MM.1S (cell line): ENCODE results near the gene MEF2C.

Source experiments
- DNase-seq: peaks from one replicate; pipeline ENCODE4 v3.0.0-alpha.2; 2015
- H2AFZ ChIP-seq: fragments of 300-600 bp; sonication (generic); 2 replicates; pipeline ENCODE4 v1.6.0; 2016; ENCODE audit warnings: antibody characterized with exemption, low read length
- H3F3A ChIP-seq: fragments of 300-600 bp; sonication (generic); 2 replicates; pipeline ENCODE4 v1.6.1; 2016; ENCODE audit warnings: mild to moderate bottlenecking, antibody characterized with exemption, low read length, moderate library complexity, mixed read lengths; ENCODE audit not compliant: insufficient read depth
- H3K27ac ChIP-seq: fragments of 300-600 bp; sonication (generic); 2 replicates; pipeline ENCODE4 v1.5.1; 2016; ENCODE audit warnings: mild to moderate bottlenecking, low read length
- H3K27me3 ChIP-seq: fragments of 300-600 bp; sonication (generic); replicated peaks from 2 replicates; pipeline ENCODE4 v1.6.0; 2016; ENCODE audit warnings: low read length; ENCODE audit not compliant: insufficient read depth
- H3K36me3 ChIP-seq: fragments of 300-600 bp; sonication (generic); replicated peaks from 2 replicates; pipeline ENCODE4 v1.6.1; 2016; ENCODE audit warnings: mild to moderate bottlenecking, low read length, mixed read lengths; ENCODE audit not compliant: insufficient read depth
- H3K4me1 ChIP-seq: fragments of 300-600 bp; sonication (generic); 2 replicates; pipeline ENCODE4 v1.6.1; 2016; ENCODE audit warnings: low read length, mixed read lengths
- H3K4me2 ChIP-seq: fragments of 300-600 bp; sonication (generic); 2 replicates; pipeline ENCODE4 v1.6.0; 2016; ENCODE audit warnings: low read depth, low read length
- H3K4me3 ChIP-seq: fragments of 300-600 bp; sonication (generic); 2 replicates; pipeline ENCODE4 v1.5.1; 2016; ENCODE audit warnings: low read length, mixed read lengths
- H3K79me2 ChIP-seq: fragments of 300-600 bp; sonication (generic); 2 replicates; pipeline ENCODE4 v1.6.1; 2016; ENCODE audit warnings: mixed run types, low read length, mixed read lengths
- H3K9ac ChIP-seq: fragments of 300-600 bp; sonication (generic); 2 replicates; pipeline ENCODE4 v1.6.1; 2016; ENCODE audit warnings: low read length, mixed read lengths
- H3K9me2 ChIP-seq: fragments of 300-600 bp; sonication (generic); replicated peaks from 2 replicates; pipeline ENCODE4 v1.6.1; 2016; ENCODE audit warnings: mild to moderate bottlenecking, low read length, mixed read lengths; ENCODE audit not compliant: insufficient read depth
- H3K9me3 ChIP-seq: fragments of 300-600 bp; sonication (generic); replicated peaks from 2 replicates; pipeline ENCODE4 v1.6.1; 2016; ENCODE audit warnings: mild to moderate bottlenecking, low read length, mixed read lengths; ENCODE audit not compliant: insufficient read depth
- H4K20me1 ChIP-seq: fragments of 300-600 bp; sonication (generic); 2 replicates; pipeline ENCODE4 v1.6.1; 2016; ENCODE audit warnings: mild to moderate bottlenecking, low read length, moderate library complexity, mixed read lengths; ENCODE audit not compliant: insufficient read depth
- EZH2 ChIP-seq: fragments of 300-600 bp; sonication (generic); optimal IDR thresholded peaks from 2 replicates; pipeline ENCODE3; 2017; ENCODE audit warnings: low read depth, mild to moderate bottlenecking, antibody characterized with exemption, low read length, mixed read lengths
- EZH2phosphoT487 ChIP-seq: fragments of 300-600 bp; sonication (generic); IDR thresholded peaks from 2 replicates; pipeline ENCODE4 v1.6.1; 2018; ENCODE audit warnings: antibody characterized with exemption, low read length
- TF ChIP-seq, protein P1 (sequence below): fragments of 300-600 bp; sonication (generic); IDR thresholded peaks from 2 replicates; pipeline ENCODE4 v1.5.1; 2016; ENCODE audit warnings: antibody characterized with exemption, low read length, mixed read lengths

MEF2C gene

DNA sequence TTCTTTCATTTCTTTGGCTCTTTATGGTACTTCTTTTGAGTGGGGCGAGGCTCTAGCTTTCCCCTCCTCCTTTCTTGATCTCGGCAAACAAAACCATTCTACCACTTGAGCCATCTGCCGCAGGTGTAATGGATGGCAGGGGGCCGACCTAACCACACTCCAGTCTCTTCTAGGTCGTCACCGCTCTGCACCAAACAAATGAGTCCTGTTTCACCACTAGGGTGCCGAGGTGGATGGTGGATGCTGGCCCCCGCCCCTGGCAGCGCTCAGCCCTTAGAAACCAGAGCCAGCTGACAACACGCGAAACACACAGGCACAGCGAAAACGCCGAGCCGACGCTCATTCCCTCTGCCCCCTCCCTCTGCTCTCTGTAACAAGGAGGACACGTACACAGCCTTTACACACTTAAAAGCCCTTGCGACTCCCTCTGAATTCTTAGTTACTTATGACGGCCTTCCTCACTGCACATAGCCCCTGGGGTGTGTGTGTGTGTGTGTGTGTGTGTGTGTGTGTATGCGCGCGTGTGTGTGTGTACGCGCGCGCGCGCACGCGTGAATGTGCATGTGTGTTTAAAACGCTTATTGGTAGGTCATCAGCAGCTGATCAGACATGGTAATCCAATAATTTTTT, 199.4 kb downstream of the MEF2C start:
- 0 out of 2 replicates have a peak, but pooled peaks cover 4% of the 10 kb centered on the region for H3K4me1 ChIP-seq
- H2AFZ ChIP-seq, result no peak overlapping the region
- peak overlapping the region; percentile 28; the same call in 1 of the 2 replicates for H3K4me2 ChIP-seq
- H3F3A ChIP-seq, result no peaks in the 10 kb centered on the region
- H3K27ac ChIP-seq, result no peak overlapping the region
- no peaks in the 10 kb centered on the region for H4K20me1 ChIP-seq
- no peaks in the 10 kb centered on the region for H3K9me2 ChIP-seq
- peak; percentile 78 for DNase-seq
- no peaks in the 10 kb centered on the region for H3K36me3 ChIP-seq
- TF ChIP-seq EZH2 (no peak), EZH2phosphoT487 (no peak)
- TF ChIP-seq, protein P1, sequence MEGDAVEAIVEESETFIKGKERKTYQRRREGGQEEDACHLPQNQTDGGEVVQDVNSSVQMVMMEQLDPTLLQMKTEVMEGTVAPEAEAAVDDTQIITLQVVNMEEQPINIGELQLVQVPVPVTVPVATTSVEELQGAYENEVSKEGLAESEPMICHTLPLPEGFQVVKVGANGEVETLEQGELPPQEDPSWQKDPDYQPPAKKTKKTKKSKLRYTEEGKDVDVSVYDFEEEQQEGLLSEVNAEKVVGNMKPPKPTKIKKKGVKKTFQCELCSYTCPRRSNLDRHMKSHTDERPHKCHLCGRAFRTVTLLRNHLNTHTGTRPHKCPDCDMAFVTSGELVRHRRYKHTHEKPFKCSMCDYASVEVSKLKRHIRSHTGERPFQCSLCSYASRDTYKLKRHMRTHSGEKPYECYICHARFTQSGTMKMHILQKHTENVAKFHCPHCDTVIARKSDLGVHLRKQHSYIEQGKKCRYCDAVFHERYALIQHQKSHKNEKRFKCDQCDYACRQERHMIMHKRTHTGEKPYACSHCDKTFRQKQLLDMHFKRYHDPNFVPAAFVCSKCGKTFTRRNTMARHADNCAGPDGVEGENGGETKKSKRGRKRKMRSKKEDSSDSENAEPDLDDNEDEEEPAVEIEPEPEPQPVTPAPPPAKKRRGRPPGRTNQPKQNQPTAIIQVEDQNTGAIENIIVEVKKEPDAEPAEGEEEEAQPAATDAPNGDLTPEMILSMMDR, result peak; percentile 23
- H3K27me3 ChIP-seq, result no peaks in the 10 kb centered on the region
- no peaks in the 10 kb centered on the region for H3K9me3 ChIP-seq
- no peaks in the 10 kb centered on the region for H3K79me2 ChIP-seq
- no peak overlapping the region for H3K9ac ChIP-seq
- H3K4me3 ChIP-seq, result no peak overlapping the region

DNA sequence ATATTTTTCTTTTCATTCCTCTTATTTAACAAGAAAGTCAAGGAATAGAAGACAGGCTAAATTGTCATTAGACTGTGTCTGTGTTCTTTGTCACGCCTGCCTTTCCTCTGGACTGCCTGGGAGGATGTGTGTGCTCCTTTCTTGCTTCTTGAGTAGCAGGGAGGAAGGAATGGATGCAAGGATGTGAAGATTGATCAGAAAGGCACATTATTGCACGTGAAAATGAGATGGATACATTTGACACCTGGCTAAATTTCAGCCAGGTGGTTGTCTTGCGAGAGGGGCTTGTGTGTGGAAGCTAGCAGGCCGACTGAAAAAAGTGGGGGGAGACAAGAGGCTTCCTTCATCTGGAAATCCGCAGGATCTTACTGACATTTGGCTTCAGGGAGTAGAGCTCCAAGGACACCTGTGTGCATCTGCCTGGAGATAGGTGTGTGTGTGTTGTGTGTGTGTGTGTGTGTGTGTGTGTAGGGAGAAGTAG, 200.1 kb downstream of the MEF2C start:
- no peaks in the 10 kb centered on the region for H3K27me3 ChIP-seq
- H3K4me2 ChIP-seq, result peak overlapping the region; percentile 28; the same call in 1 of the 2 replicates
- TF ChIP-seq EZH2phosphoT487 (no peak), EZH2 (no peak)
- TF ChIP-seq, protein P1, result no peak

DNA sequence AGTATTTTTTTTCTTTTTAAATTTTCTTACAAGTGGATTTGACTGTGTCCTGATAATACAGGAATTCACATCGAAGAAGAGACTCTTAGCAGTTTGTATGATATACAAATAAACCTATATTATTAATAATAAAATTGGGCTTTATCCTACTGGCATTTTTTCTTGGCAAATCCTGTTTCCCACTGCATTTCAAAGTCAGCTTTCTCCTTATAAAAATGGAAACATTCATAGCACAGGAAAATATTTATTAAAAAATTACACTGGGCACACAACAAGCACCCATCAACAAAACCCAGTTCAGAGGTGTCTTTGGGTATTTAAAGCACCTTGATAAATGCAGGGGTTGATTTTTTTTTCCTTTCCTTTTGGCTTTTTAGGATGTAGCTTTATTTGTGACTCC, 200.9 kb downstream of the MEF2C start:
- no peaks in the 10 kb centered on the region for H4K20me1 ChIP-seq
- no peak overlapping the region for H3K9ac ChIP-seq
- no peak for DNase-seq
- no peaks in the 10 kb centered on the region for H3K27me3 ChIP-seq
- H3K79me2 ChIP-seq, result peaks cover 11% of the 10 kb centered on the region
- H3K4me1 ChIP-seq, result peaks cover 8% of the 10 kb centered on the region
- H3K4me3 ChIP-seq, result no peak overlapping the region
- H3K9me2 ChIP-seq, result no peaks in the 10 kb centered on the region
- no peaks in the 10 kb centered on the region for H3K9me3 ChIP-seq
- H3F3A ChIP-seq, result 0 out of 2 replicates have a peak, but pooled peaks cover 3% of the 10 kb centered on the region
- no peak for TF ChIP-seq EZH2phosphoT487
- TF ChIP-seq, protein P1, result no peak
- TF ChIP-seq EZH2, result no peak
- no peak overlapping the region for H2AFZ ChIP-seq
- H3K36me3 ChIP-seq, result no peaks in the 10 kb centered on the region
- H3K4me2 ChIP-seq, result no peak overlapping the region
- H3K27ac ChIP-seq, result no peak overlapping the region

More for the DNA sequence above, 200.1 kb downstream of the MEF2C start:
- Histone ChIP-seq H3K4me1 (0 out of 2 replicates have a peak, but pooled peaks cover 4% of the 10 kb centered on the region), H3K9me2 (no peaks in the 10 kb centered on the region), H3K36me3 (no peaks in the 10 kb centered on the region), H3K9ac (no peak overlapping the region), H2AFZ (no peak overlapping the region), H3K79me2 (peaks cover 3% of the 10 kb centered on the region), H4K20me1 (no peaks in the 10 kb centered on the region), H3K4me3 (no peak overlapping the region), H3K27ac (no peak overlapping the region), H3K9me3 (no peaks in the 10 kb centered on the region), H3F3A (no peaks in the 10 kb centered on the region)
- DNase-seq, result no peak
